ENCODE results near the gene HES5.

DNA sequence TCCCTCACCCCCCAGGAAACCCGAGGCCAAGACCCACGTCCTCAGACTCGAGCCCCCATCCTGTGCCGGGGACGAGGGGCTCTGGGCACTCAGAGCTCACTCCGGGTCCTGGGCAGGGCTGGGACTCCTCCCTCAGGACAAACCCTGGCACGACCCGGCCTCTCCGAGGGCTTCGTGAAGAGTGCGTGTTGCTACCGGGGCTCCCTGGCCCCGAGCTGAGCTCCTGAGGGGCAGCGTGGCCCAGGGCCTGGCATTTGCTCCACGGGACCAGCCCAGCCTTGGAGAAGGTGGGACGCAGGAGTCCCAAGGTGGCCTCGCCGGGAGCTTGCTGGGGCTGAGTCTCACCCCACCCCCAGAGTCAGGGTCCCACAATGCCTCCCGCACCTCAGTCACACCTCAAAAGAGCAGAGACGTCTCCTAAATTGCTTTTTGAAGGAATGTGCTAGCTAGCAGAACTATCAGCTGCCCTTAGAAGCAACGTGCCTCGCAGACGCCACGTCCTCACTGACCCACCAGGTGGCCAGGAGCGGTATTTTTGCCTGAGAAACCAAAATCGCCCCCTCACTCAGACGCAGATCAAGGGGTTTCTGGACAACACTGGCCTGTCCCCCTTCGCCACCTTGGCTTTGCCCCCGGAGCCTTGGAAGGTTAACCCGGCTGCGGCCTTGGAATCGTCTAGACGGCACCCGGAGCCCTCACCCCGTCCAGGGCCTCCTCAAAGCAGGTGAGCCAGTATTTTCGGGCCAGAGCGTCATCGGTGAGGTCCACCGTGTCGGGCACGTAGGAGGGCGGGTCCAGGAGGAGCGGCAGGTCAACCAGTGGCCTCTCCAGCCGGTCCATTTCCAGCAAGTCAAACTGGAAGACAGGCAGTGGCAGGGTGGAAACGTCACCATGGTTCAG is 14.9 kb downstream of the HES5 start:
- TF ChIP-seq EZH2phosphoT487 (IDR thresholded peaks at IDR 0.05; ENCODE audit: insufficient read depth, low read depth) (no peak), EZH2 (IDR thresholded peaks at IDR 0.05; ENCODE audit: insufficient read depth, poor library complexity, severe bottlenecking) (no peak)

Measured in GM23248 (cell line).